ENCODE results near the gene PSPH.
A peak's percentile ranks its signal among the peaks of the same experiment; 100 is the strongest.
"Not testable (repeated sequence)": the region's sequence is repeated elsewhere in the genome, so short reads cannot be mapped to it uniquely, and the experiment has no call there.

Gene PSPH

DNA sequence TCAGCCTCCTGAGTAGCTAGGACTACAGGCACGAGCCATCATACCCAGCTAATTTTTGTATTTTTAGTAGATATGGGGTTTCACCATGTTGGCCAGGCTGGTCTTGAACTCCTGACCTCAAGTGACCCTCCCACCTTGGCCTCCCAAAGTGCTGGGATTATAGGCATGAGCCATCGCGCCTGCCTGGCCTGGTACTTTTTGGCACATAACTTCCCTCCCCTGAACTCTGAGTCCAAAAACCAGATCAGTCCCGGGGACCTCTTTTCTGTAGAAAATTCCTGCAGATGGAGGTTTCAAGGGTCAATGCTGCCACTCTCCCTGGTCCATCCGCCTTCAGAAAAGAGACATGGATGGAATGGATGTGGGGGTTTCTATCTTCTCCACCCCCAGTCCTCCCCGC lies 41.1 kb upstream of the PSPH start:
- H2BK15ac ChIP-seq (replicated peaks; ENCODE audit: low read depth); H3K27ac ChIP-seq (ENCODE audit: low read depth, low read length); H3K4me2 ChIP-seq (ENCODE audit: low read length); H4K8ac ChIP-seq (ENCODE audit: low read depth, low read length); H3K4me1 ChIP-seq (ENCODE audit: control insufficient read depth, low read depth, low read length); H3K9ac ChIP-seq (ENCODE audit: low read length); H3K18ac ChIP-seq (ENCODE audit: low read length); H3K4me3 ChIP-seq (ENCODE audit: low read length); H3K79me1 ChIP-seq (ENCODE audit: low read length); H3K56ac ChIP-seq (ENCODE audit: low read length); H4K5ac ChIP-seq (ENCODE audit: low read length); DNase-seq; H3K36me3 ChIP-seq (ENCODE audit: control insufficient read depth, insufficient read depth, low read length); H2BK5ac ChIP-seq (ENCODE audit: low read length); H3K4ac ChIP-seq (ENCODE audit: low read depth, low read length); H2AK5ac ChIP-seq (ENCODE audit: low read length); H3K79me2 ChIP-seq (ENCODE audit: control insufficient read depth, insufficient read depth, low read length); H3K23ac ChIP-seq (ENCODE audit: low read length); H3K27me3 ChIP-seq (ENCODE audit: insufficient read depth, low read length, poor library complexity); H2BK120ac ChIP-seq (ENCODE audit: low read depth, low read length): not testable (repeated sequence)
- no CpG with 5 or more reads among the region's 6 CpGs for WGBS (ENCODE audit: extremely low coverage, insufficient coverage, low lambda C conversion rate)

DNA sequence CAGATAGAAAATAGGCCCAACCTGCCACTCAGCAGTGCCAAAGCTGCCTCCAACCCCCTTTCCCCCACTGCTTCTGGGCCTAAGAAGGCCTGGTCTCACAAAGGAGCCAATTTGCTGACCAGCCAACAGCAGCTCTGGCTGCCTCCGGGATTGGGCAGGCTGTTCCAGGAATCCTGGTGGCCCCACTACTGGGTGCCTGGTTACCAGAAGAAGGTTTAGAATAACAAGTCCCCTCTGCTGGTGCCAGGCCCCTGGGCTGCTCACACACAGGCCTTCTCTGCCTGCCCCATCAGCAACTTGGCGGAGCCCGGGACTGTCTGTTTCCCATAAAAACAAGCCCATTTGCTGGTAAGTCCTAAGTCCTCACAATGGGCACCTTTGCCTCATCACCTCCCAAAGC lies 40.3 kb upstream of the PSPH start:
- Histone ChIP-seq H3K36me3 (ENCODE audit: control insufficient read depth, insufficient read depth, low read length) (no peaks in the 10 kb centered on the region), H3K9ac (ENCODE audit: low read length) (no peak overlapping the region), H3K79me2 (ENCODE audit: control insufficient read depth, insufficient read depth, low read length) (no peaks in the 10 kb centered on the region), H3K4ac (ENCODE audit: low read depth, low read length) (no peak overlapping the region), H3K4me2 (ENCODE audit: low read length) (no peak overlapping the region), H3K23ac (ENCODE audit: low read length) (no peak overlapping the region), H4K5ac (ENCODE audit: low read length) (no peak overlapping the region), H2AK5ac (ENCODE audit: low read length) (no peak overlapping the region), H2BK15ac (replicated peaks; ENCODE audit: low read depth) (no peak overlapping the region), H3K18ac (ENCODE audit: low read length) (no peak overlapping the region), H3K4me1 (ENCODE audit: control insufficient read depth, low read depth, low read length) (no peaks in the 10 kb centered on the region), H3K56ac (ENCODE audit: low read length) (no peak overlapping the region), H3K27ac (ENCODE audit: low read depth, low read length) (no peak overlapping the region), H3K79me1 (ENCODE audit: low read length) (no peaks in the 10 kb centered on the region), H3K27me3 (ENCODE audit: insufficient read depth, low read length, poor library complexity) (no peaks in the 10 kb centered on the region), H2BK120ac (ENCODE audit: low read depth, low read length) (no peak overlapping the region), H3K4me3 (ENCODE audit: low read length) (no peak overlapping the region), H4K8ac (ENCODE audit: low read depth, low read length) (no peak overlapping the region), H2BK5ac (ENCODE audit: low read length) (no peak overlapping the region)
- WGBS (ENCODE audit: extremely low coverage, insufficient coverage, low lambda C conversion rate), result no CpG with 5 or more reads among the region's 3 CpGs
- peak; percentile 7 for DNase-seq

- Histone ChIP-seq H4K8ac (ENCODE audit: low read depth, low read length) (no peak overlapping the region), H4K5ac (ENCODE audit: low read length) (no peak overlapping the region), H3K27me3 (ENCODE audit: insufficient read depth, low read length, poor library complexity) (no peaks in the 10 kb centered on the region), H2BK120ac (ENCODE audit: low read depth, low read length) (no peak overlapping the region), H3K36me3 (ENCODE audit: control insufficient read depth, insufficient read depth, low read length) (no peaks in the 10 kb centered on the region), H3K9ac (ENCODE audit: low read length) (no peak overlapping the region), H3K23ac (ENCODE audit: low read length) (no peak overlapping the region), H3K4me1 (ENCODE audit: control insufficient read depth, low read depth, low read length) (no peaks in the 10 kb centered on the region), H3K4me2 (ENCODE audit: low read length) (no peak overlapping the region), H3K4ac (ENCODE audit: low read depth, low read length) (no peak overlapping the region), H2BK15ac (replicated peaks; ENCODE audit: low read depth) (no peak overlapping the region), H3K79me1 (ENCODE audit: low read length) (no peaks in the 10 kb centered on the region), H3K79me2 (ENCODE audit: control insufficient read depth, insufficient read depth, low read length) (no peaks in the 10 kb centered on the region), H3K56ac (ENCODE audit: low read length) (no peak overlapping the region), H3K18ac (ENCODE audit: low read length) (no peak overlapping the region), H3K27ac (ENCODE audit: low read depth, low read length) (no peak overlapping the region), H2AK5ac (ENCODE audit: low read length) (no peak overlapping the region), H2BK5ac (ENCODE audit: low read length) (no peak overlapping the region), H3K4me3 (ENCODE audit: low read length) (no peak overlapping the region)
- DNase-seq, result no peak
- WGBS (ENCODE audit: extremely low coverage, insufficient coverage, low lambda C conversion rate), result no CpG with 5 or more reads among the region's 16 CpGs
These were observed 36.2 kb upstream of the PSPH start for GRCh38 chr7:56087445-56087844.

DNA sequence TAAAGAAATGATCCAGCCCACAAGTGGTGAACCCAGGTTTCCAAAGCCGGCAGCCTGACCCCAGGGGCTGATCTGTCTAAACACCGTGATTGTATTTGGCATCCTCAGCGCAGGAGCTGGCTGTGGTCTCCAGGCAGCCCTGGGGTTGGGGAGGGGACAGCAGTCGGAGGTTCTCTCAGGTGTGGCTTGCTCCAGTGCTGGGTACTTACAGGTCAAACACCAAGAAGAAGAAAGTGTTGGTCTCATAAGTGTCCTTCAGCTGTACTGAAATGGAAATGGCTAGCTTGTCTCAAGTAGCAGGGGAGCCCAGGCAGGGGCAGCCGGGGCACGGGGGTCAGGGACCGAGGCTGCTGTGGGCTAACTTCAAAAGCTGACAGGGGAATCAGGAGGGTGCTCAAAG lies 35.5 kb upstream of the PSPH start:
- H3K9ac ChIP-seq (ENCODE audit: low read length), result no peak overlapping the region
- no peak overlapping the region for H4K5ac ChIP-seq (ENCODE audit: low read length)
- H2BK5ac ChIP-seq (ENCODE audit: low read length), result no peak overlapping the region
- H2BK15ac ChIP-seq (replicated peaks; ENCODE audit: low read depth), result no peak overlapping the region
- DNase-seq, result no peak
- no peaks in the 10 kb centered on the region for H3K36me3 ChIP-seq (ENCODE audit: control insufficient read depth, insufficient read depth, low read length)
- H3K4ac ChIP-seq (ENCODE audit: low read depth, low read length), result no peak overlapping the region
- no peak overlapping the region for H3K4me2 ChIP-seq (ENCODE audit: low read length)
- H3K4me1 ChIP-seq (ENCODE audit: control insufficient read depth, low read depth, low read length), result no peaks in the 10 kb centered on the region
- H3K56ac ChIP-seq (ENCODE audit: low read length), result no peak overlapping the region
- no peak overlapping the region for H3K18ac ChIP-seq (ENCODE audit: low read length)
- H3K4me3 ChIP-seq (ENCODE audit: low read length), result no peak overlapping the region
- no peak overlapping the region for H2AK5ac ChIP-seq (ENCODE audit: low read length)
- no peak overlapping the region for H2BK120ac ChIP-seq (ENCODE audit: low read depth, low read length)
- no peaks in the 10 kb centered on the region for H3K79me2 ChIP-seq (ENCODE audit: control insufficient read depth, insufficient read depth, low read length)
- no peak overlapping the region for H3K23ac ChIP-seq (ENCODE audit: low read length)
- H3K79me1 ChIP-seq (ENCODE audit: low read length), result no peaks in the 10 kb centered on the region
- WGBS (ENCODE audit: extremely low coverage, insufficient coverage, low lambda C conversion rate), result no CpG with 5 or more reads among the region's 7 CpGs
- no peak overlapping the region for H3K27ac ChIP-seq (ENCODE audit: low read depth, low read length)
- no peaks in the 10 kb centered on the region for H3K27me3 ChIP-seq (ENCODE audit: insufficient read depth, low read length, poor library complexity)
- no peak overlapping the region for H4K8ac ChIP-seq (ENCODE audit: low read depth, low read length)

DNA sequence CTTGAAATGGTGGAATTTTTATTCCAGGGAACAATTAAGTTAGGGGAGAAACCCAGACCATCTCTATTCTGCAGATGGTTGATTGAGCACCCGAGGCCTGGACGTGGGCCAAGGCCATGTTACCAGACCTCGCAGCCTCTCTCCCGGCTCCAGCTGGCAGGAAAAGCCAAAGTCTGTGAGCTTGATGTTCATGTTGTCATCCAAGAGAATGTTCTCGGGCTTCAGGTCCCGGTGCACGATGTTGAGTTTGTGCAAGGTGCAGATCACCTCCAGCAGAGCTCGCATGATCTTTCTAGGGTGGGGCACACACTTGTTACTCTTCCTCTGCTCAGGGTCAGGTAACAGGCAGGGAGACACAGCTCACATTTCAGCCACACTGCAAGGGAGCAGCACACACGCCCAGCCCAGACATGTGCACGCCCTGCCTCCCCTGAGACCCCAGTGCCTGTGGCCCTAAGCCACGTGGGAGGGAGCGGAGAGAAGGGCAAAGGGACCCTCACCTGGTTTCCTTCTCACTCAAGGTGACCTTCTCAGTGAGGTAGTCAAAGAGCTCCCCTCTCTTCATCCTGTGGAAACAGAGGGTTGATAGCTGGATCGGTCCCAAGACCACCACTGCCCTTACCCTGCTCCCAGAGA lies 32.0 kb upstream of the PSPH start:
- no peak overlapping the region for H3K4me3 ChIP-seq (ENCODE audit: low read length)
- no peaks in the 10 kb centered on the region for H3K4me1 ChIP-seq (ENCODE audit: control insufficient read depth, low read depth, low read length)
- no peak overlapping the region for H4K8ac ChIP-seq (ENCODE audit: low read depth, low read length)
- H3K79me2 ChIP-seq (ENCODE audit: control insufficient read depth, insufficient read depth, low read length), result no peaks in the 10 kb centered on the region
- no peak overlapping the region for H2BK5ac ChIP-seq (ENCODE audit: low read length)
- no peak overlapping the region for H3K4me2 ChIP-seq (ENCODE audit: low read length)
- H3K79me1 ChIP-seq (ENCODE audit: low read length), result no peaks in the 10 kb centered on the region
- no peak overlapping the region for H3K56ac ChIP-seq (ENCODE audit: low read length)
- H4K5ac ChIP-seq (ENCODE audit: low read length), result no peak overlapping the region
- no peak overlapping the region for H3K27ac ChIP-seq (ENCODE audit: low read depth, low read length)
- H3K4ac ChIP-seq (ENCODE audit: low read depth, low read length), result no peak overlapping the region
- H3K27me3 ChIP-seq (ENCODE audit: insufficient read depth, low read length, poor library complexity), result no peaks in the 10 kb centered on the region
- no peak overlapping the region for H2BK120ac ChIP-seq (ENCODE audit: low read depth, low read length)
- H3K36me3 ChIP-seq (ENCODE audit: control insufficient read depth, insufficient read depth, low read length), result peaks cover 1% of the 10 kb centered on the region
- no CpG with 5 or more reads among the region's 13 CpGs for WGBS (ENCODE audit: extremely low coverage, insufficient coverage, low lambda C conversion rate)
- no peak overlapping the region for H3K9ac ChIP-seq (ENCODE audit: low read length)
- H3K18ac ChIP-seq (ENCODE audit: low read length), result no peak overlapping the region
- DNase-seq, result no peak
- no peak overlapping the region for H3K23ac ChIP-seq (ENCODE audit: low read length)
- no peak overlapping the region for H2BK15ac ChIP-seq (replicated peaks; ENCODE audit: low read depth)
- no peak overlapping the region for H2AK5ac ChIP-seq (ENCODE audit: low read length)

DNA sequence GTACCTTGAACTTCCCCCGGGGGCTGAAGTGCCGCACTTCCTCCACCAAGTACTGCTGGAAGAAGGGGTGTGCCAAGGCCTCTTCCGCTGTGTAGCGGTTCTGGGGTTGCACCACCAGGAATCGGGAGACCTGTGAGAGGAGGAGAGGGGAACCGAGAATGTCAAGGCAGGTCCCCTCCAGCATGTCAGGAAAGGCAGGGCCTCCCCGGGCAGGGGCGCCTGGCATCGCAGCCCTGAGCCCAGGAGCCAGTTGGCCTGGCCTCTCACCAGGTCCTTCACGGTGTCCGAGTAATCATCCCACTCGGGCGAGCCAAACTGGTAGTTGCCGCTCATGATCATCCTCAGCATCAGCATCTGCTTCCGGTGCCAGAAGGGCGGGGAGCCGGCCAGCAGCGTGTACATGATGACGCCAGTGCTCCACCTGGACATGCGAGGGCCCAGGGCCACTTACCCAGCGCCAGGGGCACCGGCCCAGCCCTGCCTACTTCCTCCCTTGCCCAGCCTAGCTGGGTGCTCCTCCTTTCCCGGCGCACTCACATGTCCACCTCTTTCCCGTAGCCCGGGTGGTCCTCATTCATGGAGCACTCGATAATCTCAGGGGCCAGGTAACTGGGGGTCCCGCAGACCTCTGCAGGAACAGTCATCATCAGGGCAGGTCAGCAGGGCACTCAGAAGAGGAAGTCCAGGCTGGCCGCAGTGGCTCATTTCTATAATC lies 30.5 kb upstream of the PSPH start:
- Histone ChIP-seq H3K9ac (ENCODE audit: low read length) (no peak overlapping the region), H3K4me1 (ENCODE audit: control insufficient read depth, low read depth, low read length) (no peaks in the 10 kb centered on the region), H3K79me2 (ENCODE audit: control insufficient read depth, insufficient read depth, low read length) (no peaks in the 10 kb centered on the region), H4K8ac (ENCODE audit: low read depth, low read length) (no peak overlapping the region), H2BK120ac (ENCODE audit: low read depth, low read length) (no peak overlapping the region), H3K4ac (ENCODE audit: low read depth, low read length) (no peak overlapping the region), H4K5ac (ENCODE audit: low read length) (no peak overlapping the region), H2BK15ac (replicated peaks; ENCODE audit: low read depth) (no peak overlapping the region), H3K18ac (ENCODE audit: low read length) (no peak overlapping the region), H3K4me3 (ENCODE audit: low read length) (no peak overlapping the region), H2BK5ac (ENCODE audit: low read length) (no peak overlapping the region), H3K27me3 (ENCODE audit: insufficient read depth, low read length, poor library complexity) (no peaks in the 10 kb centered on the region), H3K56ac (ENCODE audit: low read length) (no peak overlapping the region), H3K79me1 (ENCODE audit: low read length) (no peaks in the 10 kb centered on the region), H3K23ac (ENCODE audit: low read length) (no peak overlapping the region), H2AK5ac (ENCODE audit: low read length) (no peak overlapping the region), H3K36me3 (ENCODE audit: control insufficient read depth, insufficient read depth, low read length) (peaks cover 1% of the 10 kb centered on the region), H3K27ac (ENCODE audit: low read depth, low read length) (no peak overlapping the region), H3K4me2 (ENCODE audit: low read length) (no peak overlapping the region)
- DNase-seq, result no peak
- no CpG with 5 or more reads among the region's 29 CpGs for WGBS (ENCODE audit: extremely low coverage, insufficient coverage, low lambda C conversion rate)
